ENCODE measurements around the gene PREX1.

GRCh38 chr20:48832405-48832730, 4.6 kb upstream of the PREX1 start:
- TF ChIP-seq CTCF (conservative IDR thresholded peaks at IDR 0.05 in 1 of 2, IDR thresholded peaks at IDR 0.05 in 1 of 2; ENCODE audit: low read depth in 1 of 2, low read length in 2 of 2): no peak
- no peak for TF ChIP-seq EZH2 (IDR thresholded peaks at IDR 0.05; ENCODE audit: low read length, missing control alignments)

Measured in fibroblast of lung (primary cell).